Measurements from ENCODE around the gene URB1. TPM values are rescaled to one million over a fixed set of nuclear protein-coding genes. Genes with fewer than 3 reads are reported as not detected.

The URB1 gene
- total and polyA plus RNA-seq, 3 experiments from 2014 or later = 3.9 to 39.8 (median 38.9) TPM

GRCh38 chr21:32425628-32426027 is 32.8 kb upstream of the URB1 start:
- H3K36me3 ChIP-seq (ENCODE audit: insufficient read depth, low read length) = no peaks in the 10 kb centered on the region
- H3K4me3 Mint-ChIP-seq = no peak overlapping the region
- POLR2A ChIA-PET = no interaction called here
- H3K27me3 ChIP-seq (ENCODE audit: insufficient read depth, low read length, poor library complexity, severe bottlenecking) = no peaks in the 10 kb centered on the region
- peak overlapping the region in 1 of 8 donors; percentile 50 for H3K27ac Mint-ChIP-seq
- peaks cover 16 to 28% (median 19%) of the 10 kb centered on the region in 3 donors for H3K4me1 Mint-ChIP-seq
- H3K9me3 ChIP-seq (ENCODE audit: low read length) = no peaks in the 10 kb centered on the region
- no peak for DNase-seq
- no peaks in the 10 kb centered on the region for H3K27me3 Mint-ChIP-seq
- H3K27ac ChIP-seq (ENCODE audit: low read depth, low read length) = no peak overlapping the region
- H3K4me3 ChIP-seq (ENCODE audit: low read length) = no peak overlapping the region
- H3K9me3 Mint-ChIP-seq = peaks cover 0 to 2% (median 0%) of the 10 kb centered on the region in 5 donors
- H3K4me1 ChIP-seq (ENCODE audit: insufficient read depth, low read length) = no peaks in the 10 kb centered on the region
- CTCF ChIA-PET = interaction anchor here (0.5 kb wide), 1 partner anchor 175 kb away, joined by 4 read pairs; no protein-coding TSS in a partner anchor
- peaks cover 8 to 23% (median 10%) of the 10 kb centered on the region in 3 donors for H3K36me3 Mint-ChIP-seq

DNA sequence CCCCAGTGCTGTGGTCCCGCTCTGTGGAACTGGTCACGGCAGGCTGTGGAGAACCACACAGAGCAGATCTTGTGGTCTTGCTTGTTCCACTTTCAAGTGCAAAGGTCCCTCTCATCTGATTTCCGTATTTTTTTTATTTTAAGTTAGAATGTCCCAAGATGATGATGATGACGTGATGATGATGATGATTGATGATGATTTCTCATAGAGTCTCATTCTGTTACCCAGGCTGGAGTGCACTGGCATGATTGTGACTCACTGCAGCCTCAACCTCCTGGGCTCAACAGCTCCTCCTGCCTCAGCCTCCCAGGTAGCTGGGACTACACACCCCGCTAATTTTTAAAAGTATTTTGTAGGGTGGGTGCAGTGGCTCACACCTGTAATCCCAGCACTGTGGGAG is 31.9 kb upstream of the URB1 start:
- Histone ChIP-seq H3K27ac (ENCODE audit: low read depth, low read length) (no peak overlapping the region), H3K27me3 (ENCODE audit: insufficient read depth, low read length, poor library complexity, severe bottlenecking) (no peaks in the 10 kb centered on the region), H3K4me3 (ENCODE audit: low read length) (no peak overlapping the region), H3K36me3 (ENCODE audit: insufficient read depth, low read length) (no peaks in the 10 kb centered on the region), H3K9me3 (ENCODE audit: low read length) (no peaks in the 10 kb centered on the region), H3K4me1 (ENCODE audit: insufficient read depth, low read length) (no peaks in the 10 kb centered on the region)
- peaks cover 16 to 28% (median 17%) of the 10 kb centered on the region in 3 donors for H3K4me1 Mint-ChIP-seq
- ChIA-PET CTCF (interaction anchor here (1.4 kb wide), 1 partner anchor 11 kb away, joined by 3 read pairs; no protein-coding TSS in a partner anchor), POLR2A (no interaction called here)
- H3K9me3 Mint-ChIP-seq = peaks cover 0 to 2% (median 0%) of the 10 kb centered on the region in 5 donors
- DNase-seq = no peak
- no peak overlapping the region for H3K4me3 Mint-ChIP-seq
- H3K27me3 Mint-ChIP-seq = no peaks in the 10 kb centered on the region
- H3K36me3 Mint-ChIP-seq = peaks cover 4 to 22% (median 6%) of the 10 kb centered on the region in 3 donors
- peak overlapping the region in 2 of 8 donors; percentile 48 to 69 for H3K27ac Mint-ChIP-seq

GRCh38 chr21:32424191-32424535 is 31.4 kb upstream of the URB1 start:
- Mint-ChIP-seq H3K36me3 (peaks cover 3 to 22% (median 6%) of the 10 kb centered on the region in 3 donors), H3K9me3 (peaks cover 0 to 2% (median 0%) of the 10 kb centered on the region in 5 donors), H3K27me3 (no peaks in the 10 kb centered on the region), H3K27ac (peak overlapping the region in 1 of 8 donors; percentile 5), H3K4me3 (no peak overlapping the region), H3K4me1 (peaks cover 16 to 28% (median 17%) of the 10 kb centered on the region in 3 donors)
- Histone ChIP-seq H3K27ac (ENCODE audit: low read depth, low read length) (no peak overlapping the region), H3K36me3 (ENCODE audit: insufficient read depth, low read length) (no peaks in the 10 kb centered on the region), H3K4me1 (ENCODE audit: insufficient read depth, low read length) (no peaks in the 10 kb centered on the region), H3K4me3 (ENCODE audit: low read length) (no peak overlapping the region), H3K27me3 (ENCODE audit: insufficient read depth, low read length, poor library complexity, severe bottlenecking) (no peaks in the 10 kb centered on the region), H3K9me3 (ENCODE audit: low read length) (no peaks in the 10 kb centered on the region)
- POLR2A ChIA-PET = no interaction called here
- CTCF ChIA-PET = interaction anchor here (1.4 kb wide), 1 partner anchor 10 kb away, joined by 3 read pairs; no protein-coding TSS in a partner anchor
- no peak for DNase-seq

DNA sequence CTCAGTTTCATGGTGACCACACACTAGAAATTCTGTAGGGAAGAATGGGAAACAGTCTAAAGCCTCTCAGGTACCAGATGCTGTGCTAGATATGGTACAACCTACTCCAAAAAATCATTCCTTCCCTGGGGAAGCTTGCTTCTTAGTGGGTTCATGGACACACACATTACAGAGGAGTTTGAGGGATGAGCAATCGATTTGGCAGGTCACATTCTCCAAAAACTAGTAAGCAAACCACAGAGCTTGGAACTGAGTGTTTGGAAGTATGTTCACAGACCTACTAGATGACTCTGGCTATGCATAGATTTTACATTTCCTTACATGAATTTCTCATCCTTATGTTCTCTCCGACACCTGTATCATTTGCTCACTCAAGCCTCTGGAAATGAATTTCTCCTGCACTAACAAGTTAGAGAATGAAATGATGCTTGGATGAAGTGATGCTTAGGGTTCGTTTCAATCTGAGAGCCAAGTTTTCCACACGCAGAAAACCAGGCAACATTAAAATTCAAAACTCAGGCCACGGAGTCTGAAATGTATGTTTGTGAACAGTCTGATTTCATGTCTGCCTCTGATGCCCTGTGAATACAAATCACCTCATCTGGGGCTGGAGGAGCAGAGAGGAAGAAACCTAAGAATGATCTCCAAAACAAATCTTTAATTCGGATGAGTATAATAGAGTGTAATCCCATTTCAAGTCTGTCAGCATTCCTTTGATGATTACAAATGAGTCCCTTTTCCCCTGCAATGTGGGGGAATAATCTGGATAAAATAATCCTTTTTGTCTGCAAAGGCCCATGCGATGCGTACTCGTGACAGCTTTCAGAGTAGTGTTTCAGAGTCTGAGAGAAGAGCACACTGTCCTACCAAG is 30.7 kb upstream of the URB1 start:
- no peak overlapping the region for H3K4me3 Mint-ChIP-seq
- no peak overlapping the region for H3K27ac ChIP-seq (ENCODE audit: low read depth, low read length)

DNA sequence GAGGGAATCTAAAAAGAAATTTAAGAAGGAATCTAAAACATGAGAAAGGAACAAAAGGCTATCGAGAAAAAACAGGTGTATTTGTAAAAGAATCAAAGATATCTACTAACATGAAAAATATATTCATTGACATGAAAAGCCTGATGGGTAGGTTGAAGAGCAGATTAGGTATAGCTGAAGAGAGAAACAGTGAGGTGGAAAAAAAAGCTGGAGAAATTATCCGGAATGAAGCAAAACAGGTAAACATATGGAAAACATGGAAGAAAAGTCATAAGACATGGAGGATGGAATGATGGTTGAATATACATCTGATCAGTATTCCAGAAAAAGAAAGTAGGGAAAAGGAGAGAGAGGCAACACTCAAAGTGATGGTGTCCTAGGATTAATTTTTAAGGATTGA is 29.3 kb upstream of the URB1 start:
- CTCF ChIA-PET = no interaction called here

More for the DNA sequence above, 30.7 kb upstream of the URB1 start:
- H3K27ac Mint-ChIP-seq = peak overlapping the region in 3 of 8 donors; percentile 5 to 73 (median 61)
- Histone ChIP-seq H3K36me3 (ENCODE audit: insufficient read depth, low read length) (no peaks in the 10 kb centered on the region), H3K4me1 (ENCODE audit: insufficient read depth, low read length) (no peaks in the 10 kb centered on the region), H3K9me3 (ENCODE audit: low read length) (no peaks in the 10 kb centered on the region), H3K4me3 (ENCODE audit: low read length) (no peak overlapping the region), H3K27me3 (ENCODE audit: insufficient read depth, low read length, poor library complexity, severe bottlenecking) (no peaks in the 10 kb centered on the region)
- ChIA-PET POLR2A (no interaction called here), CTCF (interaction anchor here (1.4 kb wide), 1 partner anchor 10 kb away, joined by 3 read pairs; no protein-coding TSS in a partner anchor)
- H3K9me3 Mint-ChIP-seq = peaks cover 0 to 2% (median 0%) of the 10 kb centered on the region in 5 donors
- H3K27me3 Mint-ChIP-seq = no peaks in the 10 kb centered on the region
- peaks cover 16 to 28% (median 17%) of the 10 kb centered on the region in 3 donors for H3K4me1 Mint-ChIP-seq
- DNase-seq = no peak
- H3K36me3 Mint-ChIP-seq = peaks cover 3 to 20% (median 6%) of the 10 kb centered on the region in 3 donors

GRCh38 chr21:32418146-32418545 is 25.3 kb upstream of the URB1 start:
- Mint-ChIP-seq H3K9me3 (peaks cover 0 to 2% (median 0%) of the 10 kb centered on the region in 5 donors), H3K27ac (peak overlapping the region in 1 of 8 donors; percentile 73), H3K4me1 (peaks cover 29 to 50% (median 36%) of the 10 kb centered on the region in 3 donors), H3K4me3 (no peak overlapping the region), H3K36me3 (peaks cover 3 to 27% (median 7%) of the 10 kb centered on the region in 3 donors), H3K27me3 (no peaks in the 10 kb centered on the region)
- Histone ChIP-seq H3K4me3 (ENCODE audit: low read length) (no peak overlapping the region), H3K9me3 (ENCODE audit: low read length) (no peaks in the 10 kb centered on the region), H3K27ac (ENCODE audit: low read depth, low read length) (no peak overlapping the region), H3K36me3 (ENCODE audit: insufficient read depth, low read length) (no peaks in the 10 kb centered on the region), H3K27me3 (ENCODE audit: insufficient read depth, low read length, poor library complexity, severe bottlenecking) (no peaks in the 10 kb centered on the region), H3K4me1 (ENCODE audit: insufficient read depth, low read length) (peaks cover 9% of the 10 kb centered on the region)
- no peak for DNase-seq
- ChIA-PET CTCF (interaction anchor here (1.0 kb wide), 1 partner anchor 183 kb away, joined by 3 read pairs; no protein-coding TSS in a partner anchor), POLR2A (no interaction called here)

More for the DNA sequence above, 29.3 kb upstream of the URB1 start:
- H3K27me3 ChIP-seq (ENCODE audit: insufficient read depth, low read length, poor library complexity, severe bottlenecking) = no peaks in the 10 kb centered on the region
- Mint-ChIP-seq H3K4me1 (peaks cover 17 to 41% (median 19%) of the 10 kb centered on the region in 3 donors), H3K4me3 (peak overlapping the region in 1 of 7 donors; percentile 40), H3K9me3 (peaks cover 0 to 2% (median 0%) of the 10 kb centered on the region in 5 donors), H3K27me3 (no peaks in the 10 kb centered on the region), H3K27ac (peak overlapping the region in 2 of 8 donors; percentile 1 to 32), H3K36me3 (peaks cover 3 to 24% (median 8%) of the 10 kb centered on the region in 3 donors)
- H3K4me1 ChIP-seq (ENCODE audit: insufficient read depth, low read length) = no peaks in the 10 kb centered on the region
- no peaks in the 10 kb centered on the region for H3K9me3 ChIP-seq (ENCODE audit: low read length)
- H3K27ac ChIP-seq (ENCODE audit: low read depth, low read length) = no peak overlapping the region
- no peaks in the 10 kb centered on the region for H3K36me3 ChIP-seq (ENCODE audit: insufficient read depth, low read length)
- no peak overlapping the region for H3K4me3 ChIP-seq (ENCODE audit: low read length)
- POLR2A ChIA-PET = no interaction called here
- no peak for DNase-seq

DNA sequence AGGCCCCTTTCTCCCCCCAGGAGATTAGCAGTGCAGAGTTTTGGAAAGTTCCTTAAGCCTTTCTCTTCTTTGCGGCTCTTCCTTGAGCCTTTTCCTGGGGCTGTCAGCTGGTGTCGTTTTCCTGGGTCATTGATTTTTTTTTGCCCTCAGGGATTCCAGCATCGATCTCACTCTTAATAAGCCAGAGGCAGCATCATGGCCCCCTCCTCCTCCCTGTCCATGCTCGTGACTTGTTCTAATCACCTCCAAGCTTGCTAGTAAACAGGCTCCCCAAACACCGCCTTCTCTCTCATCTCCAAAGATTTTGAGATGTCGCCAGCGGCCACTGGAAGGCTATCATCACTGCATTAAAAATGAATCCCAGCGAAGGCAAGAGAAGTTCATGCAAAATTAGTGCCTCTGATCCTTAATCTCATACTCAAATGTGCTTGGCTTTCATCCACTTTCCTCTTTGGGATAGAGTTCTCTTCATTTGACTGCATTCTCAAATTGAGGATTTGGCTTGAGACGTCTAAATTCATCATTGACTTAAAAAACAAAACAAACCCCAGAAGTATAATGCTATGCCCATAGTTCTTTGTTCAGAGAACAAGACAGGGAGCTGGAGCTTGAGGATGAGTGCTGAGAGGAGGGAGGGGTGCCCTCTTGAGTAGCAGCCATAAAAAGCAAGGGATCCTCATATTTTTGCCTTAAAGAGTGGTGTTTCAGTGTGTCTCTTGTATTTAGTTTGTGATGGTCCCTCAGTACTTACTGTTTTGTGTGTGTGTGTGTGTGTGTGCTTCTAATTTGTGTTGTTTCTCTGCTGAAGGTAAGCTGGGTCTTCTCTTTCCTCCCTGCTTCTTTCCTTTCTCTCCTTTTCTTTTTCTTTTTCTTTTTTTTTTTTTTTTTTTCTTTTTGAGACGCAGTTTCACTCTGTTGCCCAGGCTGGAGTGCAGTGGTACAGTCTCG is 22.9 kb upstream of the URB1 start:
- no peak overlapping the region for H3K4me3 ChIP-seq (ENCODE audit: low read length)
- Mint-ChIP-seq H3K27ac (peak overlapping the region in 5 of 8 donors; percentile 24 to 92 (median 57)), H3K4me3 (peak overlapping the region in 1 of 7 donors; percentile 34), H3K9me3 (no peaks in the 10 kb centered on the region), H3K36me3 (peaks cover 0 to 30% (median 2%) of the 10 kb centered on the region in 3 donors), H3K4me1 (peaks cover 36 to 64% (median 41%) of the 10 kb centered on the region in 3 donors), H3K27me3 (no peaks in the 10 kb centered on the region)
- no peaks in the 10 kb centered on the region for H3K36me3 ChIP-seq (ENCODE audit: insufficient read depth, low read length)
- H3K27me3 ChIP-seq (ENCODE audit: insufficient read depth, low read length, poor library complexity, severe bottlenecking) = no peaks in the 10 kb centered on the region
- H3K27ac ChIP-seq (ENCODE audit: low read depth, low read length) = no peak overlapping the region
- H3K4me1 ChIP-seq (ENCODE audit: insufficient read depth, low read length) = peaks cover 19% of the 10 kb centered on the region
- H3K9me3 ChIP-seq (ENCODE audit: low read length) = no peaks in the 10 kb centered on the region
- ChIA-PET CTCF (interaction anchor here (1.2 to 4.9 kb wide), 2 partner anchors 153 to 185 kb away, joined by 3 to 25 read pairs; no protein-coding TSS in a partner anchor), POLR2A (interaction anchor here (1.2 kb wide), 1 partner anchor 9 kb away, joined by 7 read pairs; no protein-coding TSS in a partner anchor)
- no peak for DNase-seq
